Measurements from ENCODE around the gene MAP3K20.

- TF ChIP-seq CTCF (IDR thresholded peaks at IDR 0.05) (no peak), EZH2 (IDR thresholded peaks at IDR 0.05) (no peak)
These were observed 229.7 kb downstream of the MAP3K20 start for GRCh38 chr2:173305303-173305702.

Measured in neural progenitor cell (in vitro differentiated cells).